Forelimb muscle (tissue), 1 donor: ENCODE data around the gene COMMD8. TPM values are rescaled to one million over a fixed set of nuclear protein-coding genes. Genes with fewer than 3 reads are reported as not detected.

Experiments
- DNase-seq: peaks from one replicate; pipeline ENCODE4 v3.0.0-alpha.2; 2013; ENCODE audit warnings: low read depth
- polyA plus RNA-seq: library from polyadenylated mRNA; unstranded; fragments of 120-200 nt; gene quantifications from one replicate; pipeline ENCODE4 v1.2.1, GENCODE V29; 2013; ENCODE audit not compliant: insufficient read length

The COMMD8 gene
- polyA plus RNA-seq, 1 donor = 16.1 TPM

GRCh38 chr4:47473141-47473750 lies 9.7 kb upstream of the COMMD8 start:
- no peak for DNase-seq

- no peak for DNase-seq
Measured at GRCh38 chr4:47471591-47471990, 8.1 kb upstream of the COMMD8 start.

- DNase-seq = no peak
Measured at GRCh38 chr4:47471064-47471463, 7.6 kb upstream of the COMMD8 start.

- no peak for DNase-seq
Measured at GRCh38 chr4:47469951-47470350, 6.4 kb upstream of the COMMD8 start.

GRCh38 chr4:47468706-47469365 lies 5.3 kb upstream of the COMMD8 start:
- no peak for DNase-seq

- DNase-seq = no peak
Measured at GRCh38 chr4:47466056-47466785, 2.7 kb upstream of the COMMD8 start.

- DNase-seq = no peak
Measured at GRCh38 chr4:47465004-47465403, 1.5 kb upstream of the COMMD8 start.

- no peak for DNase-seq
Measured at GRCh38 chr4:47462799-47463234, 685 bp downstream of the COMMD8 start.

- no peak for DNase-seq
Measured at GRCh38 chr4:47451657-47452056, 11.8 kb downstream of the COMMD8 start.

- no peak for DNase-seq
Measured at GRCh38 chr4:47444031-47444430, 19.5 kb downstream of the COMMD8 start.

GRCh38 chr4:47442980-47443379 lies 20.5 kb downstream of the COMMD8 start:
- DNase-seq = no peak

GRCh38 chr4:47434931-47435330 lies 28.6 kb downstream of the COMMD8 start:
- no peak for DNase-seq

GRCh38 chr4:47432749-47433148 lies 30.8 kb downstream of the COMMD8 start:
- DNase-seq = no peak

- DNase-seq = no peak
Measured at GRCh38 chr4:47427935-47428334, 35.6 kb downstream of the COMMD8 start.

- no peak for DNase-seq
Measured at GRCh38 chr4:47425628-47426027, 37.9 kb downstream of the COMMD8 start.

- no peak for DNase-seq
Measured at GRCh38 chr4:47419296-47419695, 44.2 kb downstream of the COMMD8 start.

GRCh38 chr4:47418147-47418546 lies 45.4 kb downstream of the COMMD8 start:
- no peak for DNase-seq

- DNase-seq = no peak
Measured at GRCh38 chr4:47415719-47416118, 47.8 kb downstream of the COMMD8 start.

- no peak for DNase-seq
Measured at GRCh38 chr4:47413521-47413920, 50.0 kb downstream of the COMMD8 start.

GRCh38 chr4:47410271-47410670 lies 53.2 kb downstream of the COMMD8 start:
- DNase-seq = no peak

GRCh38 chr4:47406408-47406807 lies 57.1 kb downstream of the COMMD8 start:
- DNase-seq = no peak
